Measurements from ENCODE around the gene ACTN3. TPM values are rescaled to one million over a fixed set of nuclear protein-coding genes. Genes with fewer than 3 reads are reported as not detected.

The ACTN3 gene
- total and polyA plus RNA-seq, 2 of the 4 experiments (the other 2 are of a cell fraction): under 0.01 to 0.05 TPM

GRCh38 chr11:66554602-66555001 lies 7.9 kb downstream of the ACTN3 start:
- no peak overlapping the region for H2AK9ac ChIP-seq (replicated peaks; ENCODE audit: low read depth, low read length, poor library complexity)

More at GRCh38 chr11:66554602-66555001, 7.9 kb downstream of the ACTN3 start:
- peaks cover 2% of the 10 kb centered on the region; the same call in 1 of the 2 replicates for H3K4me1 ChIP-seq (ENCODE audit: control insufficient read depth, insufficient read depth, low read length)
- H2BK5ac ChIP-seq (ENCODE audit: low read depth, low read length, poor library complexity, severe bottlenecking): no peak overlapping the region
- no peak overlapping the region for H2BK20ac ChIP-seq (ENCODE audit: low read depth, low read length)
- H3K36me3 ChIP-seq (ENCODE audit: control insufficient read depth, insufficient read depth, low read length): no peaks in the 10 kb centered on the region
- DNase-seq (no peak), ATAC-seq (ENCODE audit: low read depth) (no peak)
- H4K91ac ChIP-seq (ENCODE audit: insufficient read depth, low read depth, low read length): no peak overlapping the region
- no peak overlapping the region for H3K14ac ChIP-seq (replicated peaks; ENCODE audit: low read depth, low read length)
- POLR2A ChIA-PET (ENCODE audit: unreplicated experiment): interaction anchor here (0.6 kb wide), 1 partner anchor 90 kb away, joined by 6 read pairs; no protein-coding TSS in a partner anchor
- no peaks in the 10 kb centered on the region for H3K79me1 ChIP-seq (ENCODE audit: low read depth in 1 of 2, low read length in 2 of 2)
- no peak overlapping the region for H3K18ac ChIP-seq (ENCODE audit: low read depth, low read length)
- no peak overlapping the region for H2AK5ac ChIP-seq (ENCODE audit: low read depth, low read length)
- peaks cover 38% of the 10 kb centered on the region for H3K27me3 ChIP-seq (ENCODE audit: control insufficient read depth, insufficient read depth, low read length)
- TF ChIP-seq POLR2A (IDR thresholded peaks at IDR 0.05; ENCODE audit: low read depth, low read length): no peak
- TF ChIP-seq MXI1 (IDR thresholded peaks at IDR 0.05; ENCODE audit: borderline replicate concordance, low read depth, low read length): no peak
- no peak for TF ChIP-seq BHLHE40 (IDR thresholded peaks at IDR 0.05; ENCODE audit: low read depth, low read length)
- no peak for TF ChIP-seq CHD1 (IDR thresholded peaks at IDR 0.05; ENCODE audit: low read depth, low read length)
- no peaks in the 10 kb centered on the region for H3K9me3 ChIP-seq (ENCODE audit: control insufficient read depth, insufficient read depth, low read length)
- no peak overlapping the region for H3K23ac ChIP-seq (ENCODE audit: low read depth, low read length)
- no peak overlapping the region for H2BK120ac ChIP-seq (ENCODE audit: low read depth, low read length)
- CTCF ChIA-PET: no interaction called here
- intact Hi-C loops (cut with micrococcal nuclease): no loop called here
- no peak overlapping the region for H4K5ac ChIP-seq (ENCODE audit: low read depth, low read length)
- no peak overlapping the region for H3K56ac ChIP-seq (ENCODE audit: extremely low read depth, insufficient read depth, low read length)
- H4K20me1 ChIP-seq (ENCODE audit: insufficient read depth, low read length): no peaks in the 10 kb centered on the region
- H3K4me3 ChIP-seq (ENCODE audit: insufficient read depth, low read depth, low read length): no peak overlapping the region
- H3K9me1 ChIP-seq (ENCODE audit: insufficient read depth, low read length): no peaks in the 10 kb centered on the region
- no peak overlapping the region for H3K27ac ChIP-seq (ENCODE audit: insufficient read depth, low read length)
- no TSS peak for BruUV-seq (replicated peaks)
- H3K9ac ChIP-seq (ENCODE audit: low read depth, low read length): no peak overlapping the region
- dilution Hi-C loops (cut with HindIII; ENCODE audit: low sequenced_read_pairs, unreplicated experiment): no loop called here
- H2BK15ac ChIP-seq (ENCODE audit: low read depth, low read length): no peak overlapping the region
- no peak overlapping the region for H3K4ac ChIP-seq (ENCODE audit: low read depth, low read length)
- in situ Hi-C loops (cut with MboI; ENCODE audit: low sequenced_read_pairs): no loop called here
- H4K8ac ChIP-seq (ENCODE audit: low read depth in 2 of 2, low read length in 2 of 2): no peak overlapping the region
- H2AFZ ChIP-seq (replicated peaks; ENCODE audit: low read length, poor library complexity): no peak overlapping the region
- WGBS, 2 experiments (ENCODE audit: extremely low coverage in 2 of 2, insufficient read length in 1 of 2): 47% methylated on average over 3 of the region's 5 CpGs; no CpG with 5 or more reads in 1 of the 2 experiments
- no peak overlapping the region for H3K4me2 ChIP-seq (ENCODE audit: low read depth, low read length)

Measured in IMR-90 (cell line).